K562 (cell line): ENCODE measurements around the gene LONP1. TPM values are rescaled to one million over a fixed set of nuclear protein-coding genes. Genes with fewer than 3 reads are reported as not detected.

Source experiments
- ARID2 ChIP-seq: fragments of 450-650 bp; IDR thresholded peaks from 2 replicates; pipeline ENCODE4 v1.6.1; 2017; ENCODE audit warnings: antibody characterized with exemption, mild to moderate bottlenecking
- ARNT ChIP-seq, 2 experiments: fragments of 450-650 bp; IDR thresholded peaks; 2 replicates each; pipeline ENCODE4 v1.6.1; 2016; ENCODE audit warnings: mild to moderate bottlenecking in 1 of 2
- CHD1 ChIP-seq: fragments of 200-600 bp; sonication (generic); IDR thresholded peaks from one replicate; pipeline ENCODE4 v1.6.1; 2012; ENCODE audit warnings: mild to moderate bottlenecking, moderate library complexity, low read length, inconsistent platforms
- CHD4 ChIP-seq: fragments of 200-600 bp; sonication (generic); IDR thresholded peaks from 3 replicates; pipeline ENCODE4 v1.6.1; 2012; ENCODE audit warnings: low read depth, mild to moderate bottlenecking, mixed read lengths, low read length, inconsistent platforms; ENCODE audit not compliant: insufficient read depth, insufficient replicate concordance, poor library complexity, severe bottlenecking
- FOXA3 ChIP-seq, 2 experiments: fragments of 450-650 bp in 1 of 2; sonication (generic) in 1 of 2; formaldehyde crosslinking; IDR thresholded peaks in 1 of 2; conservative IDR thresholded peaks in 1 of 2; 2 replicates each; pipeline versions ENCODE4 v1.4.0 to v1.8.0; 2020 to 2022; ENCODE audit warnings: mild to moderate bottlenecking in 2 of 2, missing genetic modification reagents in 1 of 2
- FUS ChIP-seq: fragments of 200-400 bp; formaldehyde crosslinking; optimal IDR thresholded peaks from 2 replicates; pipeline ENCODE3; 2017; ENCODE audit warnings: low read depth, low read length
- LARP7 ChIP-seq: fragments of 450-650 bp; IDR thresholded peaks from 2 replicates; pipeline ENCODE4 v1.6.1; 2016
- NR1H2 ChIP-seq: sonication (generic); formaldehyde crosslinking; IDR thresholded peaks from 2 replicates; pipeline ENCODE4 v1.4.0; 2020; ENCODE audit warnings: mild to moderate bottlenecking, missing genetic modification reagents
- NR3C1 ChIP-seq: sonication (generic); formaldehyde crosslinking; IDR thresholded peaks from 2 replicates; pipeline ENCODE4 v1.8.1; 2022; ENCODE audit warnings: missing genetic modification reagents
- OTX1 ChIP-seq: fragments of 450-650 bp; formaldehyde crosslinking; IDR thresholded peaks from 2 replicates; pipeline ENCODE4 v1.4.0; 2022; ENCODE audit warnings: mild to moderate bottlenecking
- PRPF4 ChIP-seq: fragments of 200-400 bp; formaldehyde crosslinking; IDR thresholded peaks from one replicate; pipeline ENCODE4 v1.6.1; 2017; ENCODE audit warnings: low read length, low read depth, mild to moderate bottlenecking; ENCODE audit not compliant: insufficient read depth, poor library complexity, severe bottlenecking
- SMARCA5 ChIP-seq: fragments of 450-650 bp; IDR thresholded peaks from 2 replicates; pipeline ENCODE4 v1.6.1; 2016
- SMARCB1 ChIP-seq: IDR thresholded peaks from 2 replicates; pipeline ENCODE4 v1.6.1; 2011; ENCODE audit warnings: improper control_type of control experiment, low read depth; ENCODE audit not compliant: insufficient read length
- SRF ChIP-seq, 2 experiments: fragments of 250-450, 450-650 bp in 1 of 2; sonication (Bioruptor Pico) in 1 of 2; sonication (generic) in 1 of 2; formaldehyde crosslinking; IDR thresholded peaks; 2 replicates each; pipeline versions ENCODE4 v1.5.0 to v1.5.1; 2020 to 2022; ENCODE audit warnings: mild to moderate bottlenecking in 1 of 2, missing genetic modification reagents in 1 of 2
- TCF3 ChIP-seq: sonication (generic); formaldehyde crosslinking; IDR thresholded peaks from 2 replicates; pipeline ENCODE4 v1.4.0; 2020; ENCODE audit warnings: mild to moderate bottlenecking, missing genetic modification reagents
- TSC22D4 ChIP-seq: fragments of 450-650 bp; IDR thresholded peaks from 2 replicates; pipeline ENCODE4 v1.6.1; 2016; ENCODE audit warnings: missing genetic modification characterization, missing biosample characterization, control low read depth
- XRCC5 ChIP-seq: fragments of 200-400 bp; formaldehyde crosslinking; IDR thresholded peaks from 2 replicates; pipeline ENCODE4 v1.6.1; 2017; ENCODE audit warnings: low read depth, mild to moderate bottlenecking, low read length
- ZNF699 ChIP-seq: fragments of 250-450 bp; sonication (Bioruptor Pico); IDR thresholded peaks from 2 replicates; pipeline ENCODE4 v1.8.0; 2021; ENCODE audit warnings: mild to moderate bottlenecking, moderate library complexity; ENCODE audit not compliant: insufficient replicate concordance
- ZNF785 ChIP-seq: fragments of 250-450 bp; sonication (Bioruptor Pico); IDR thresholded peaks from 2 replicates; pipeline ENCODE4 v1.4.0; 2020; ENCODE audit warnings: mild to moderate bottlenecking
- polyA plus RNA-seq, 8 experiments: library from polyadenylated mRNA; depleted of rRNA in 4 of 8; stranded (reverse) in 5 of 8; unstranded in 3 of 8; fragments of >200 nt; fragmentation: Nextera tagmentation in 2 of 8; fragmentation: Illumina TruSeq in 1 of 8; extraction: Ambion mirVana in 2 of 8; extraction: Trizol in 1 of 8; gene quantifications; 2 replicates each; pipeline versions ENCODE4 v1.2.1 to v1.2.3, GENCODE V29; 2011 to 2014; ENCODE audit warnings: inconsistent platforms in 1 of 8, missing spikeins in 1 of 8
- total RNA-seq, 7 experiments: library from RNA; depleted of rRNA in 6 of 7; stranded (reverse); fragments of >200 nt in 6 of 7; fragmentation: Illumina TruSeq in 2 of 7; extraction: Trizol in 2 of 7; gene quantifications; 2 replicates each; pipeline versions ENCODE4 v1.2.1 to v1.2.3, GENCODE V29; 2011 to 2021; ENCODE audit warnings: low replicate concordance in 1 of 7
- TF ChIP-seq, protein P1 (sequence below), 2 experiments: fragments of 450-650 bp; conservative IDR thresholded peaks; 2 replicates each; pipeline ENCODE4 v1.6.1; 2017; ENCODE audit warnings: mild to moderate bottlenecking in 2 of 2, moderate library complexity in 2 of 2
- TF ChIP-seq, protein P2 (sequence below): fragments of 450-650 bp; formaldehyde crosslinking; conservative IDR thresholded peaks from 2 replicates; pipeline ENCODE4 v1.4.0; 2022; ENCODE audit warnings: mild to moderate bottlenecking, missing genetic modification characterization
- TF ChIP-seq, protein P3 (sequence below): fragments of 450-650 bp; formaldehyde crosslinking; IDR thresholded peaks from 2 replicates; pipeline ENCODE4 v1.4.0; 2022; ENCODE audit warnings: missing genetic modification characterization
- TF ChIP-seq, protein P4 (sequence below): fragments of 250-450 bp; sonication (Bioruptor Pico); IDR thresholded peaks from 2 replicates; pipeline ENCODE4 v1.4.0; 2020; ENCODE audit warnings: mild to moderate bottlenecking

LONP1 gene
- total and polyA plus RNA-seq, 9 of the 15 experiments (the other 6 are each of a cell fraction or from before 2014, with no cell fraction given), result 1.1 to 238 (median 84.5) TPM

DNA sequence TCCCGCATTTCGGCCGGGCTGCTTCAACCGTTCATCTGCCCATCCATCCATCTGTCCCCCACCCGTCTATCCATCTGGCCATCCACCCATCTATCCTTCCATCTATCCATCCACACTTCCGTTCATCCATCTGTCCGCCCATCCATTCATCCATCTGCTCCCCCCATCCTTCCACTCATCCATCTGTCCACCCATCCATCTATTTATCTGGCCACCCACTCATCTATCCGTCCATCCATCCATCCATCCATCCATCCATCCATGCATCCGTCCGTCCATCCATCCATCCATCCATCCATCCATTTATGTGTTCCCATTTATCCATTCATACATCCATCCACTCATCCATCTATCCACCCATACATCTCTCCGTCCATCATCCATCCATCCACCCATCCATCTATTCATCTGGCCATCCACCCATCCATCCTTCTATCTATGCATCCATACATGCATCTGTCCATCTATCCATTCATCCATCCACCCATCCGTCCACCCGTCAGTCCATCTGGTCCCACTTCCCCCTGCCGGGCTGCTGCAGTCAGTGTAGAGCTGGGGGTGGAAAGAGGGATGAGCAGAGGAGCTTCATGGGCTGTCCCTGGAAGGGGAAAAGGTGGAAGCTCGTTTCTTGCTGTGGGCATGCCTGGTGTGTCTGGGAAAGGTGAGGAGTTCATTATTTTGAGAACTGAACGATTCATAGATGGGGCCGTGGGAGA lies 38.4 kb downstream of the LONP1 start (continued):
- TF ChIP-seq LARP7 (peak; percentile 95), SRF (CRISPR knock-in tag; IDR thresholded peaks at IDR 0.05) (no peak), TCF3 (CRISPR knock-in tag) (no peak), ARID2 (peak; percentile 19; the same call in 1 of the 2 replicates), NR3C1 (CRISPR knock-in tag) (no peak), PRPF4 (no peak), CHD1 (no peak), OTX1 (CRISPR knock-in tag) (0 out of 2 replicates have a peak, but pooled peaks have one; percentile 83), NR1H2 (no peak), CHD4 (no peak), SMARCB1 (no peak), XRCC5 (no peak), ZNF699 (CRISPR knock-in tag) (no peak), FOXA3 (CRISPR knock-in tag; conservative IDR thresholded peaks at IDR 0.05 in 1 of 2, IDR thresholded peaks at IDR 0.05 in 1 of 2) (no peak), ZNF785 (no peak), ARNT (IDR thresholded peaks at IDR 0.05) (no peak), FUS (no peak), TSC22D4 (tag) (0 out of 2 replicates have a peak, but pooled peaks have one; percentile 74), SMARCA5 (0 out of 2 replicates have a peak, but pooled peaks have one; percentile 25)
- TF ChIP-seq, protein P1, sequence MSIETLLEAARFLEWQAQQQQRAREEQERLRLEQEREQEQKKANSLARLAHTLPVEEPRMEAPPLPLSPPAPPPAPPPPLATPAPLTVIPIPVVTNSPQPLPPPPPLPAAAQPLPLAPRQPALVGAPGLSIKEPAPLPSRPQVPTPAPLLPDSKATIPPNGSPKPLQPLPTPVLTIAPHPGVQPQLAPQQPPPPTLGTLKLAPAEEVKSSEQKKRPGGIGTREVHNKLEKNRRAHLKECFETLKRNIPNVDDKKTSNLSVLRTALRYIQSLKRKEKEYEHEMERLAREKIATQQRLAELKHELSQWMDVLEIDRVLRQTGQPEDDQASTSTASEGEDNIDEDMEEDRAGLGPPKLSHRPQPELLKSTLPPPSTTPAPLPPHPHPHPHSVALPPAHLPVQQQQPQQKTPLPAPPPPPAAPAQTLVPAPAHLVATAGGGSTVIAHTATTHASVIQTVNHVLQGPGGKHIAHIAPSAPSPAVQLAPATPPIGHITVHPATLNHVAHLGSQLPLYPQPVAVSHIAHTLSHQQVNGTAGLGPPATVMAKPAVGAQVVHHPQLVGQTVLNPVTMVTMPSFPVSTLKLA (conservative IDR thresholded peaks at IDR 0.05), result no peak
- TF ChIP-seq, protein P2, sequence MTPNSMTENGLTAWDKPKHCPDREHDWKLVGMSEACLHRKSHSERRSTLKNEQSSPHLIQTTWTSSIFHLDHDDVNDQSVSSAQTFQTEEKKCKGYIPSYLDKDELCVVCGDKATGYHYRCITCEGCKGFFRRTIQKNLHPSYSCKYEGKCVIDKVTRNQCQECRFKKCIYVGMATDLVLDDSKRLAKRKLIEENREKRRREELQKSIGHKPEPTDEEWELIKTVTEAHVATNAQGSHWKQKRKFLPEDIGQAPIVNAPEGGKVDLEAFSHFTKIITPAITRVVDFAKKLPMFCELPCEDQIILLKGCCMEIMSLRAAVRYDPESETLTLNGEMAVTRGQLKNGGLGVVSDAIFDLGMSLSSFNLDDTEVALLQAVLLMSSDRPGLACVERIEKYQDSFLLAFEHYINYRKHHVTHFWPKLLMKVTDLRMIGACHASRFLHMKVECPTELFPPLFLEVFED (CRISPR knock-in tag), result peak; percentile 75; the same call in 1 of the 2 replicates
- TF ChIP-seq, protein P3, sequence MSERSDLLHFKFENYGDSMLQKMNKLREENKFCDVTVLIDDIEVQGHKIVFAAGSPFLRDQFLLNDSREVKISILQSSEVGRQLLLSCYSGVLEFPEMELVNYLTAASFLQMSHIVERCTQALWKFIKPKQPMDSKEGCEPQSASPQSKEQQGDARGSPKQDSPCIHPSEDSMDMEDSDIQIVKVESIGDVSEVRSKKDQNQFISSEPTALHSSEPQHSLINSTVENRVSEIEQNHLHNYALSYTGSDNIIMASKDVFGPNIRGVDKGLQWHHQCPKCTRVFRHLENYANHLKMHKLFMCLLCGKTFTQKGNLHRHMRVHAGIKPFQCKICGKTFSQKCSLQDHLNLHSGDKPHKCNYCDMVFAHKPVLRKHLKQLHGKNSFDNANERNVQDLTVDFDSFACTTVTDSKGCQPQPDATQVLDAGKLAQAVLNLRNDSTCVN, result peak; percentile 88; the same call in 1 of the 2 replicates
- TF ChIP-seq, protein P4, sequence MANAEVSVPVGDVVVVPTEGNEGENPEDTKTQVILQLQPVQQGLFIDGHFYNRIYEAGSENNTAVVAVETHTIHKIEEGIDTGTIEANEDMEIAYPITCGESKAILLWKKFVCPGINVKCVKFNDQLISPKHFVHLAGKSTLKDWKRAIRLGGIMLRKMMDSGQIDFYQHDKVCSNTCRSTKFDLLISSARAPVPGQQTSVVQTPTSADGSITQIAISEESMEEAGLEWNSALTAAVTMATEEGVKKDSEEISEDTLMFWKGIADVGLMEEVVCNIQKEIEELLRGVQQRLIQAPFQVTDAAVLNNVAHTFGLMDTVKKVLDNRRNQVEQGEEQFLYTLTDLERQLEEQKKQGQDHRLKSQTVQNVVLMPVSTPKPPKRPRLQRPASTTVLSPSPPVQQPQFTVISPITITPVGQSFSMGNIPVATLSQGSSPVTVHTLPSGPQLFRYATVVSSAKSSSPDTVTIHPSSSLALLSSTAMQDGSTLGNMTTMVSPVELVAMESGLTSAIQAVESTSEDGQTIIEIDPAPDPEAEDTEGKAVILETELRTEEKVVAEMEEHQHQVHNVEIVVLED (CRISPR knock-in tag), result no peak
